A549 (cell line): ENCODE results near the gene NCBP3. TPM values are rescaled to one million over a fixed set of nuclear protein-coding genes. Genes with fewer than 3 reads are reported as not detected.
A peak's percentile ranks its signal among the peaks of the same experiment; 100 is the strongest.

Experiments
- ATAC-seq, 2 experiments: fragments of 200-7000 bp in 1 of 2; fragments of >200 bp in 1 of 2; cut with Nextera tagmentation in 1 of 2; cut with Tn5 transposase in 1 of 2; 3 replicates each; pipeline versions ENCODE4 v1.8.0 to v1.9.1; 2018 to 2020; ENCODE audit warnings: mild to moderate bottlenecking in 1 of 2, moderate library complexity in 1 of 2
- CTCF ChIA-PET: fragments of 300-600 bp; sonication (Branson Sonifier 250); formaldehyde crosslinking; extraction: SDS; loops from one replicate; lab custom pipeline; 2021; ENCODE audit warnings: antibody characterized with exemption, inconsistent platforms; lab: Yijun Ruan, JAX
- POLR2A ChIA-PET: fragments of 350-600 bp; formaldehyde crosslinking; extraction: SDS; loops from one replicate; lab custom pipeline; 2021; ENCODE audit warnings: antibody characterized with exemption, inconsistent platforms; lab: Yijun Ruan, JAX
- DNase-seq, 2 experiments: peaks; one replicate each; pipeline versions ENCODE4 v3.0.0 to v3.0.0-alpha.2; 2011 to 2016; ENCODE audit warnings: low read depth in 1 of 2, low spot score in 1 of 2
- FAIRE-seq: peaks from 2 replicates; lab custom pipeline; 2011; peaks lifted over from hg19 to GRCh38; lab: Jason Lieb, UNC
- H3K27ac ChIP-seq, 2 experiments: fragments of >200 bp; sonication (Bioruptor Twin); formaldehyde crosslinking; 3 replicates each; pipeline ENCODE4 v1.5.1; 2016 to 2017
- H3K4me1 ChIP-seq: fragments of >200 bp; sonication (Bioruptor Twin); formaldehyde crosslinking; 3 replicates; pipeline ENCODE4 v1.6.1; 2016
- H3K4me2 ChIP-seq: fragments of >200 bp; sonication (Bioruptor Twin); formaldehyde crosslinking; 3 replicates; pipeline ENCODE4 v1.6.1; 2016
- H3K4me3 ChIP-seq: fragments of >200 bp; sonication (Bioruptor Twin); formaldehyde crosslinking; 3 replicates; pipeline ENCODE4 v1.5.1; 2016
- H3K9me3 ChIP-seq: fragments of >200 bp; sonication (Bioruptor Twin); formaldehyde crosslinking; 3 replicates; pipeline ENCODE4 v1.6.1; 2016
- ATOH8 ChIP-seq: fragments of 250-450 bp; sonication (Bioruptor Pico); IDR thresholded peaks from 2 replicates; pipeline ENCODE4 v1.5.0; 2020; ENCODE audit warnings: low read depth, mild to moderate bottlenecking, moderate library complexity
- BCL3 ChIP-seq: fragments of >200 bp; sonication (Bioruptor Twin); formaldehyde crosslinking; IDR thresholded peaks from 3 replicates; pipeline ENCODE4 v1.6.1; 2016
- BHLHE40 ChIP-seq: IDR thresholded peaks from 2 replicates; pipeline ENCODE4 v1.6.1; 2012; ENCODE audit warnings: low read depth, low read length, inconsistent platforms
- CEBPB ChIP-seq, 2 experiments: fragments of >200 bp in 1 of 2; sonication (Bioruptor Twin) in 1 of 2; formaldehyde crosslinking in 1 of 2; IDR thresholded peaks; 2 replicates each; pipeline ENCODE4 v1.6.1; 2012 to 2016
- CHD4 ChIP-seq: fragments of 200-600 bp; sonication (generic); IDR thresholded peaks from 2 replicates; pipeline ENCODE4 v1.6.1; 2016; ENCODE audit warnings: antibody characterized with exemption, mild to moderate bottlenecking, borderline replicate concordance
- E2F6 ChIP-seq: IDR thresholded peaks from 2 replicates; pipeline ENCODE4 v1.6.1; 2012; ENCODE audit warnings: low read depth, borderline replicate concordance
- EHMT2 ChIP-seq: fragments of 200-600 bp; sonication (generic); IDR thresholded peaks from 2 replicates; pipeline ENCODE4 v1.6.1; 2016; ENCODE audit warnings: antibody characterized with exemption, low read depth, mild to moderate bottlenecking, moderate library complexity
- ESRRA ChIP-seq: fragments of 150-350 bp; IDR thresholded peaks from 2 replicates; pipeline ENCODE4 v1.6.1; 2014; ENCODE audit warnings: mild to moderate bottlenecking, low read length, borderline replicate concordance
- FOSL2 ChIP-seq, 2 experiments: fragments of 450-650 bp in 1 of 2; fragments of >200 bp in 1 of 2; sonication (Bioruptor Twin) in 1 of 2; formaldehyde crosslinking; IDR thresholded peaks; 2 replicates each; pipeline versions ENCODE4 v1.5.0 to v1.6.1; 2016 to 2020; ENCODE audit warnings: mild to moderate bottlenecking in 1 of 2, moderate library complexity in 1 of 2
- GATA3 ChIP-seq: IDR thresholded peaks from 2 replicates; pipeline ENCODE4 v1.6.1; 2012; ENCODE audit warnings: borderline replicate concordance
- HDAC2 ChIP-seq: fragments of 200-600 bp; sonication (generic); IDR thresholded peaks from 2 replicates; pipeline ENCODE4 v1.6.1; 2016
- HES2 ChIP-seq: fragments of >200 bp; sonication (Bioruptor Twin); formaldehyde crosslinking; IDR thresholded peaks from 2 replicates; pipeline ENCODE4 v1.6.1; 2016
- HOXB13 ChIP-seq: fragments of 250-450 bp; sonication (Bioruptor Pico); IDR thresholded peaks from 2 replicates; pipeline ENCODE4 v1.5.0; 2020; ENCODE audit warnings: low read depth, mild to moderate bottlenecking, moderate library complexity
- HOXB5 ChIP-seq: fragments of 250-450 bp; sonication (Bioruptor Pico); IDR thresholded peaks from 2 replicates; pipeline ENCODE4 v1.5.0; 2020; ENCODE audit warnings: mild to moderate bottlenecking, moderate library complexity
- MAZ ChIP-seq: fragments of 150-350 bp; IDR thresholded peaks from 2 replicates; pipeline ENCODE4 v1.6.1; 2014; ENCODE audit warnings: antibody characterized with exemption, low read depth, low read length, borderline replicate concordance
- NR3C1 ChIP-seq: fragments of >200 bp; sonication (Bioruptor Twin); formaldehyde crosslinking; IDR thresholded peaks from 3 replicates; pipeline ENCODE4 v1.6.1; 2017
- PBX3 ChIP-seq: IDR thresholded peaks from 2 replicates; pipeline ENCODE4 v1.6.1; 2012
- POLR2A ChIP-seq: IDR thresholded peaks from 2 replicates; pipeline ENCODE4 v1.6.1; 2012; ENCODE audit warnings: mild to moderate bottlenecking, low read length
- RCOR1 ChIP-seq: fragments of 150-350 bp; IDR thresholded peaks from 2 replicates; pipeline ENCODE4 v1.6.1; 2014; ENCODE audit warnings: antibody characterized with exemption, low read length, low read depth
- SREBF2 ChIP-seq: fragments of 450-650 bp; IDR thresholded peaks from 2 replicates; pipeline ENCODE4 v1.6.1; 2014; ENCODE audit warnings: mild to moderate bottlenecking, moderate library complexity
- TFCP2L1 ChIP-seq: fragments of 250-450 bp; sonication (Bioruptor Pico); IDR thresholded peaks from 2 replicates; pipeline ENCODE4 v1.5.0; 2021; ENCODE audit warnings: mild to moderate bottlenecking
- TP53 ChIP-seq: fragments of 250-450 bp; sonication (Bioruptor Pico); IDR thresholded peaks from 2 replicates; pipeline ENCODE4 v1.5.0; 2021; ENCODE audit warnings: mild to moderate bottlenecking, moderate library complexity
- USF2 ChIP-seq: fragments of 450-650 bp; IDR thresholded peaks from 2 replicates; pipeline ENCODE4 v1.6.1; 2014; ENCODE audit warnings: antibody characterized with exemption
- ZC3H11A ChIP-seq: fragments of 450-650 bp; IDR thresholded peaks from 2 replicates; pipeline ENCODE4 v1.6.1; 2014; ENCODE audit warnings: antibody characterized with exemption, mild to moderate bottlenecking
- ZNF302 ChIP-seq: fragments of 250-450 bp; sonication (Bioruptor Pico); IDR thresholded peaks from 2 replicates; pipeline ENCODE4 v1.9.0; 2021; ENCODE audit warnings: inconsistent platforms, mild to moderate bottlenecking, moderate library complexity
- WGBS: methylation state at CpG from one replicate; pipeline ENCODE4 v1.1.6; 2017; ENCODE audit errors: missing lambda C conversion rate; 5-methylcytosine and 5-hydroxymethylcytosine counted together
- polyA plus RNA-seq, 4 experiments: library from polyadenylated mRNA; depleted of rRNA in 3 of 4; stranded (reverse); fragments of >200 nt; fragmentation: RNase III in 1 of 4; extraction: RNeasy Plus Mini Kit Qiagen cat#74134 plus additional on column Dnase treatment in 1 of 4; gene quantifications; 2 replicates in 3 of 4; 3 replicates in 1 of 4; pipeline ENCODE4 v1.2.3, GENCODE V29; 2011 to 2017

Gene NCBP3
- polyA plus RNA-seq, 2 of the 4 experiments (the other 2 are of a cell fraction): 32.7 to 36.6 TPM

GRCh38 chr17:3835410-3836229 is 10.4 kb downstream of the NCBP3 start:
- POLR2A ChIA-PET: no interaction called here
- no peaks in the 10 kb centered on the region for H3K9me3 ChIP-seq
- TF ChIP-seq CHD4: no peak
- TF ChIP-seq CEBPB (IDR thresholded peaks at IDR 0.05): 0 out of 4 replicates have a peak, but pooled peaks of 1 of the 2 experiments have one; percentile 26
- ATAC-seq (peak in 1 of 2 experiments; percentile 13; a peak in 2 of 6 replicates), DNase-seq (no peak), FAIRE-seq (no peak)
- H3K4me1 ChIP-seq: no peaks in the 10 kb centered on the region
- H3K4me3 ChIP-seq: no peak overlapping the region
- H3K4me2 ChIP-seq: no peak overlapping the region
- CTCF ChIA-PET: interaction anchor here (0.7 to 8.3 kb wide), 6 partner anchors 8 to 99 kb away, joined by 4 to 120 read pairs (median 21); partner anchors contain the start of gene NCBP3
- no peak overlapping the region for H3K27ac ChIP-seq
- 88% methylated on average over 14 of the region's 14 CpGs for WGBS

GRCh38 chr17:3834811-3835210 is 11.2 kb downstream of the NCBP3 start:
- WGBS: 91% methylated on average over 4 of the region's 4 CpGs
- no peak for TF ChIP-seq ZNF302 (CRISPR knock-in tag)
- no peak for TF ChIP-seq HOXB5 (CRISPR knock-in tag)
- no peak for TF ChIP-seq ZC3H11A
- no peak for TF ChIP-seq USF2
- TF ChIP-seq E2F6: no peak
- TF ChIP-seq TFCP2L1 (CRISPR knock-in tag): no peak
- TF ChIP-seq CEBPB (IDR thresholded peaks at IDR 0.05): no peak
- TF ChIP-seq NR3C1: no peak
- TF ChIP-seq HDAC2: no peak
- TF ChIP-seq ESRRA: no peak
- TF ChIP-seq RCOR1: no peak
- TF ChIP-seq BHLHE40: no peak
- no peak for TF ChIP-seq EHMT2
- no peak for TF ChIP-seq GATA3
- TF ChIP-seq POLR2A: no peak
- no peak for TF ChIP-seq PBX3
- TF ChIP-seq FOSL2 (IDR thresholded peaks at IDR 0.05): no peak
- TF ChIP-seq FOSL2 (CRISPR knock-in tag; IDR thresholded peaks at IDR 0.05): no peak
- POLR2A ChIA-PET: no interaction called here

GRCh38 chr17:3828852-3829232 is 17.2 kb downstream of the NCBP3 start:
- no peak for TF ChIP-seq HES2
- no peak for TF ChIP-seq ZNF302 (CRISPR knock-in tag)
- no peak for TF ChIP-seq CHD4
- TF ChIP-seq SREBF2: no peak
- TF ChIP-seq HOXB13 (CRISPR knock-in tag): no peak
- TF ChIP-seq BHLHE40: no peak
- no peak for TF ChIP-seq POLR2A
- no peak for TF ChIP-seq ATOH8 (CRISPR knock-in tag)
- TF ChIP-seq TP53: no peak
- no peak for TF ChIP-seq USF2
- TF ChIP-seq BCL3: no peak
- no peak for TF ChIP-seq MAZ
- TF ChIP-seq, all 56 proteins: peak for 0
- no peak; a peak in 1 of 6 replicates for ATAC-seq
- no peak for DNase-seq
- 90% methylated on average over 7 of the region's 7 CpGs for WGBS
- FAIRE-seq: no peak
- H3K9me3 ChIP-seq: no peaks in the 10 kb centered on the region
- H3K4me2 ChIP-seq: no peak overlapping the region
- H3K27ac ChIP-seq: no peak overlapping the region
- CTCF ChIA-PET: interaction anchor here (1.2 to 12.7 kb wide), 16 partner anchors 8 to 246 kb away, joined by 3 to 491 read pairs (median 11); partner anchors contain the start of gene NCBP3
- H3K4me3 ChIP-seq: no peak overlapping the region
- H3K4me1 ChIP-seq: no peaks in the 10 kb centered on the region
- POLR2A ChIA-PET: interaction anchor here (1.7 kb wide), 1 partner anchor 91 kb away, joined by 3 read pairs; no protein-coding TSS in a partner anchor

More at GRCh38 chr17:3834811-3835210, 11.2 kb downstream of the NCBP3 start:
- FAIRE-seq (no peak), ATAC-seq (no peak), DNase-seq (no peak)
- H3K4me2 ChIP-seq: no peak overlapping the region
- H3K4me1 ChIP-seq: no peaks in the 10 kb centered on the region
- CTCF ChIA-PET: interaction anchor here (0.9 to 8.3 kb wide), 3 partner anchors 10 to 99 kb away, joined by 3 to 120 read pairs (median 16); partner anchors contain the start of gene NCBP3
- no peak overlapping the region for H3K27ac ChIP-seq
- no peak overlapping the region for H3K4me3 ChIP-seq
- H3K9me3 ChIP-seq: no peaks in the 10 kb centered on the region
